OCI-LY7 (cell line): ENCODE measurements around the gene GP1BB. TPM values are rescaled to one million over a fixed set of nuclear protein-coding genes. Genes with fewer than 3 reads are reported as not detected.

Experiments
- BruUV-seq: library from RNA; stranded (reverse); fragments of 400-500 nt; replicated peaks from 2 replicates; lab custom pipeline; 2021; lab: Mats Ljungman, UMichigan
- CTCF ChIA-PET: fragments of 300-600 bp; sonication (Branson Sonifier 250); formaldehyde crosslinking; loops from one replicate; lab custom pipeline; 2022; ENCODE audit warnings: antibody characterized with exemption; ENCODE audit not compliant: unreplicated experiment; lab: Charles Lee
- POLR2A ChIA-PET: fragments of 300-600 bp; sonication (Branson Sonifier 250); formaldehyde crosslinking; loops from one replicate; lab custom pipeline; 2022; ENCODE audit warnings: antibody characterized with exemption; lab: Charles Lee
- DNase-seq: peaks from one replicate; pipeline ENCODE4 v3.0.0-alpha.2; 2015; ENCODE audit warnings: low spot score
- H2AFZ ChIP-seq: fragments of 200-600 bp; sonication (generic), shearing (Covaris generic); 2 replicates; pipeline ENCODE4 v1.6.1; 2014; ENCODE audit warnings: mild to moderate bottlenecking, antibody characterized with exemption, low read length, moderate library complexity
- H3K27ac ChIP-seq: fragments of 200-600 bp; sonication (generic); 2 replicates; pipeline ENCODE4 v1.5.1; 2014; ENCODE audit warnings: mixed run types, low read depth, mild to moderate bottlenecking, moderate library complexity, low read length, inconsistent platforms; ENCODE audit not compliant: poor library complexity, severe bottlenecking
- H3K36me3 ChIP-seq: fragments of 200-600 bp; sonication (generic); 2 replicates; pipeline ENCODE4 v1.6.1; 2014; ENCODE audit warnings: mild to moderate bottlenecking, antibody characterized with exemption, low read length, moderate library complexity, mixed read lengths; ENCODE audit not compliant: insufficient read depth
- H3K4me1 ChIP-seq: fragments of 200-600 bp; sonication (generic); 2 replicates; pipeline ENCODE4 v1.5.1; 2014; ENCODE audit warnings: mild to moderate bottlenecking, low read length; ENCODE audit not compliant: insufficient read depth, poor library complexity, severe bottlenecking
- H3K4me2 ChIP-seq: fragments of 200-600 bp; sonication (generic); 2 replicates; pipeline ENCODE4 v1.6.1; 2014; ENCODE audit warnings: mild to moderate bottlenecking, low read length
- H3K4me3 ChIP-seq: fragments of 200-600 bp; sonication (generic); 2 replicates; pipeline ENCODE4 v1.5.1; 2014; ENCODE audit warnings: mild to moderate bottlenecking, low read depth, low read length; ENCODE audit not compliant: poor library complexity, severe bottlenecking
- H3K79me2 ChIP-seq: fragments of 200-600 bp; sonication (generic); 2 replicates; pipeline ENCODE4 v1.6.1; 2016; ENCODE audit warnings: low read depth, mild to moderate bottlenecking, low read length, moderate library complexity, mixed read lengths; ENCODE audit not compliant: insufficient read depth
- H3K9me2 ChIP-seq: fragments of 200-600 bp; sonication (generic); 2 replicates; pipeline ENCODE4 v1.6.1; 2016; ENCODE audit warnings: mild to moderate bottlenecking, low read length, mixed read lengths; ENCODE audit not compliant: insufficient read depth
- H3K9me3 ChIP-seq: fragments of 200-600 bp; sonication (generic); 2 replicates; pipeline ENCODE4 v1.6.1; 2014; ENCODE audit warnings: mild to moderate bottlenecking, mixed run types, low read length, mixed read lengths
- H4K20me1 ChIP-seq: fragments of 200-600 bp; sonication (generic); 2 replicates; pipeline ENCODE4 v1.6.1; 2014; ENCODE audit warnings: mild to moderate bottlenecking, antibody characterized with exemption, low read length, moderate library complexity, mixed read lengths; ENCODE audit not compliant: insufficient read depth
- CTCF ChIP-seq: fragments of 200-600 bp; sonication (generic); conservative IDR thresholded peaks from 2 replicates; pipeline ENCODE4 v1.5.1; 2014; ENCODE audit warnings: mild to moderate bottlenecking, antibody characterized with exemption, low read length, moderate library complexity, mixed read lengths
- EZH2phosphoT487 ChIP-seq: fragments of 200-600 bp; sonication (generic); IDR thresholded peaks from 2 replicates; pipeline ENCODE4 v1.6.1; 2018; ENCODE audit warnings: low read depth, borderline replicate concordance, mild to moderate bottlenecking, mixed run types, antibody characterized with exemption, low read length, moderate library complexity, mixed read lengths
- intact Hi-C: fragments of 100-400 bp; cut with micrococcal nuclease; formaldehyde crosslinking; loops from one replicate; pipeline ENCODE4 v1.10.0; 2022; ENCODE audit not compliant: unreplicated experiment
- total RNA-seq, 2 experiments: library from RNA; depleted of rRNA in 1 of 2; stranded (reverse); fragments of >200 nt in 1 of 2; shearing (Covaris generic) in 1 of 2; gene quantifications; 2 replicates each; pipeline ENCODE4 v1.2.3, GENCODE V29; 2014 to 2022

Gene GP1BB
- total RNA-seq, 2 experiments from 2014 or later = not detected

DNA sequence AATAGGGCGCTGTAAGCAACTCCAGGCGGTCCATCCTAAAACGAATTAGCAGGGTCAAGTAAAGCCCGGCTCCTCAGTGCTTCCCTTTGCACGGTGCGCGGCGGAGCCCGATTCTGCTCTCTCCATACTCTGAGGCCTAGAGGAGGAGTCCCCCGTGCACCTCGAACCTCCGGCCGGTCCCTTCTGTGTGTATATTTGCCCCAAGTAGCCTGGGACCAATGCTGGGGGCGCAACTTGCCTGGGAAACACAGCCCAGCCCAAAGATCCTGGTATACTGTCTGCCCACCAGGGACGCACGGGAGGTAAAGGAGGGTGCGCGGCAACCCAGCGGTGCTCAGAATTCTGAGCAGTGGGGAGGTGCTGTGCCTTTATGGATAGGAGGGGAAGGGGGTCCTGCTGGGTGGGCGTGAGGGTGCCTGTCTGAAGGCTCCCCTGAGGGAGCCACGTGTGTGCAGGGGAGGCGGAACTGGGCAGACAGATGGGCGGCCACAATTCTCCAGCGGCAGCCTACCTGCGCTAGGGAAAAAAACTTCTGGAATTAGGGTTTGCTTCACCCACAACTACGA lies 32.5 kb downstream of the GP1BB start:
- H3K4me3 ChIP-seq = no peak overlapping the region

GRCh38 chr22:19756288-19757128 lies 33.2 kb downstream of the GP1BB start:
- Histone ChIP-seq H3K9me2 (no peaks in the 10 kb centered on the region), H4K20me1 (no peaks in the 10 kb centered on the region), H3K4me1 (peaks cover 24% of the 10 kb centered on the region), H3K79me2 (no peaks in the 10 kb centered on the region), H2AFZ (no peak overlapping the region), H3K4me3 (peak overlapping the region; percentile 3), H3K36me3 (no peaks in the 10 kb centered on the region), H3K4me2 (peak overlapping the region; percentile 29), H3K27ac (no peak overlapping the region), H3K9me3 (no peaks in the 10 kb centered on the region)
- ChIA-PET CTCF (interaction anchor here (0.6 to 1.9 kb wide), 3 partner anchors 16 to 1947 kb away, joined by 3 to 8 read pairs (median 3); no protein-coding TSS in a partner anchor), POLR2A (interaction anchor here (1.8 kb wide), 1 partner anchor 16 kb away, joined by 4 read pairs; no protein-coding TSS in a partner anchor)
- DNase-seq = peak; percentile 68
- intact Hi-C loops = loop anchor here (2.0 kb wide), 1 partner anchor 24 kb away; no protein-coding TSS in a partner anchor
- TF ChIP-seq CTCF (peak; percentile 75), EZH2phosphoT487 (no peak)
- no TSS peak for BruUV-seq

More for the DNA sequence above, 32.5 kb downstream of the GP1BB start:
- no peaks in the 10 kb centered on the region for H4K20me1 ChIP-seq
- no peaks in the 10 kb centered on the region for H3K36me3 ChIP-seq
- H3K4me2 ChIP-seq = no peak overlapping the region
- no peak overlapping the region for H2AFZ ChIP-seq
- no peaks in the 10 kb centered on the region for H3K9me3 ChIP-seq
- TF ChIP-seq EZH2phosphoT487 (no peak), CTCF (no peak)
- no peaks in the 10 kb centered on the region for H3K9me2 ChIP-seq
- no TSS peak for BruUV-seq
- DNase-seq = no peak
- ChIA-PET POLR2A (no interaction called here), CTCF (interaction anchor here (0.6 to 1.9 kb wide), 4 partner anchors 17 to 1947 kb away, joined by 3 to 8 read pairs (median 3); no protein-coding TSS in a partner anchor)
- intact Hi-C loops = loop anchor here (2.0 kb wide), 1 partner anchor 25 kb away; no protein-coding TSS in a partner anchor
- peaks cover 24% of the 10 kb centered on the region for H3K4me1 ChIP-seq
- H3K27ac ChIP-seq = no peak overlapping the region
- H3K79me2 ChIP-seq = no peaks in the 10 kb centered on the region
